GM23338 (cell line): ENCODE data around the gene ERCC1. TPM values are rescaled to one million over a fixed set of nuclear protein-coding genes. Genes with fewer than 3 reads are reported as not detected.

Experiments used
- ATAC-seq: fragments of 200-7000 bp; cut with Tn5 transposase; 3 replicates; pipeline ENCODE4 v1.9.1; 2020
- DNase-seq: peaks from one replicate; pipeline ENCODE4 v3.0.0-alpha.2; 2015; ENCODE audit warnings: low spot score
- H2AFZ ChIP-seq: fragments of 200-600 bp; sonication (generic); 2 replicates; pipeline ENCODE4 v1.8.0; 2016; ENCODE audit warnings: antibody characterized with exemption, mild to moderate bottlenecking, moderate library complexity
- H3F3A ChIP-seq: fragments of 200-600 bp; sonication (generic); replicated peaks from 2 replicates; pipeline ENCODE4 v1.8.0; 2017; ENCODE audit warnings: antibody characterized with exemption, mixed run types, low read depth
- H3K27ac ChIP-seq: fragments of 200-600 bp; sonication (generic); 2 replicates; pipeline ENCODE4 v1.6.1; 2016; ENCODE audit warnings: low read depth
- H3K27me3 ChIP-seq: fragments of 200-600 bp; sonication (generic); 2 replicates; pipeline ENCODE4 v1.8.0; 2016; ENCODE audit warnings: mild to moderate bottlenecking, mixed run types, moderate library complexity; ENCODE audit not compliant: insufficient read depth
- H3K36me3 ChIP-seq: fragments of 200-600 bp; sonication (generic); 2 replicates; pipeline ENCODE4 v1.8.0; 2016; ENCODE audit warnings: mild to moderate bottlenecking; ENCODE audit not compliant: insufficient read depth
- H3K4me1 ChIP-seq: fragments of 200-600 bp; sonication (generic); 2 replicates; pipeline ENCODE4 v1.8.0; 2016; ENCODE audit warnings: mild to moderate bottlenecking, moderate library complexity; ENCODE audit not compliant: insufficient read depth
- H3K4me2 ChIP-seq: fragments of 200-600 bp; sonication (generic); 2 replicates; pipeline ENCODE4 v1.7.1; 2017; ENCODE audit warnings: mixed run types
- H3K4me3 ChIP-seq: fragments of 200-600 bp; sonication (generic); 2 replicates; pipeline ENCODE4 v1.6.1; 2016; ENCODE audit warnings: mixed run types
- H3K79me2 ChIP-seq: fragments of 200-600 bp; sonication (generic); replicated peaks from 2 replicates; pipeline ENCODE4 v1.8.0; 2017; ENCODE audit warnings: mild to moderate bottlenecking; ENCODE audit not compliant: insufficient read depth
- H3K9me2 ChIP-seq: fragments of 200-600 bp; sonication (generic); 2 replicates; pipeline ENCODE4 v1.8.0; 2017; ENCODE audit not compliant: insufficient read depth
- H4K20me1 ChIP-seq: fragments of 200-600 bp; sonication (generic); replicated peaks from 2 replicates; pipeline ENCODE4 v1.8.0; 2017; ENCODE audit warnings: mild to moderate bottlenecking; ENCODE audit not compliant: insufficient read depth
- H3K27ac Mint-ChIP-seq: 2 replicates; pipeline ENCODE4 v1.8.0; 2020; ENCODE audit warnings: inconsistent platforms, mild to moderate bottlenecking, moderate library complexity, mixed read lengths
- H3K27me3 Mint-ChIP-seq: 3 replicates; pipeline ENCODE4 v1.8.0; 2022; ENCODE audit warnings: low read depth, mild to moderate bottlenecking, moderate library complexity, mixed read lengths, inconsistent platforms; ENCODE audit not compliant: insufficient read depth, poor library complexity
- H3K36me3 Mint-ChIP-seq: 3 replicates; pipeline ENCODE4 v1.8.0; 2021; ENCODE audit warnings: low read depth, mild to moderate bottlenecking, inconsistent platforms, moderate library complexity, mixed read lengths
- H3K4me1 Mint-ChIP-seq: 3 replicates; pipeline ENCODE4 v1.8.0; 2020; ENCODE audit warnings: mild to moderate bottlenecking, inconsistent platforms, mixed read lengths
- H3K4me3 Mint-ChIP-seq: 3 replicates; pipeline ENCODE4 v1.8.0; 2021; ENCODE audit warnings: moderate library complexity, mild to moderate bottlenecking, inconsistent platforms, mixed read lengths
- H3K9me3 Mint-ChIP-seq: 3 replicates; pipeline ENCODE4 v1.8.0; 2020; ENCODE audit warnings: moderate library complexity, mild to moderate bottlenecking, inconsistent platforms, mixed read lengths
- CTCF ChIP-seq, 2 experiments: fragments of 200-600 bp in 1 of 2; sonication (generic) in 1 of 2; conservative IDR thresholded peaks; 2 replicates each; pipeline versions ENCODE4 v1.5.1 to v1.6.1; 2016 to 2017; ENCODE audit warnings: antibody characterized with exemption in 2 of 2, low read depth in 2 of 2, mild to moderate bottlenecking in 2 of 2, moderate library complexity in 1 of 2
- EZH2 ChIP-seq: fragments of 200-600 bp; sonication (generic); IDR thresholded peaks from one replicate; pipeline ENCODE4 v1.8.0; 2017; ENCODE audit warnings: antibody characterized with exemption, mild to moderate bottlenecking, low read depth; ENCODE audit not compliant: unreplicated experiment
- EZH2phosphoT487 ChIP-seq: fragments of 200-600 bp; sonication (generic); IDR thresholded peaks from one replicate; pipeline ENCODE4 v1.8.1; 2018; ENCODE audit warnings: antibody characterized with exemption; ENCODE audit not compliant: unreplicated experiment
- JUNB ChIP-seq: IDR thresholded peaks from one replicate; pipeline ENCODE4 v1.6.1; 2016; ENCODE audit warnings: antibody characterized with exemption; ENCODE audit not compliant: unreplicated experiment
- NANOG ChIP-seq: IDR thresholded peaks from 2 replicates; pipeline ENCODE4 v1.6.1; 2016; ENCODE audit warnings: antibody characterized with exemption, borderline replicate concordance
- POLR2AphosphoS5 ChIP-seq: IDR thresholded peaks from 2 replicates; pipeline ENCODE4 v1.6.1; 2016; ENCODE audit warnings: antibody characterized with exemption, low read depth
- ZNF462 ChIP-seq: fragments of 250-450 bp; sonication (Bioruptor Pico); IDR thresholded peaks from 2 replicates; pipeline ENCODE4 v1.5.0; 2020; ENCODE audit warnings: mild to moderate bottlenecking, moderate library complexity
- polyA plus RNA-seq: library from polyadenylated mRNA; unstranded; fragments of >200 nt; fragmentation: Nextera tagmentation; extraction: Ambion mirVana; gene quantifications from 2 replicates; pipeline ENCODE4 v1.2.1, GENCODE V29; 2016
- total RNA-seq: library from RNA; depleted of rRNA; stranded (reverse); fragments of >200 nt; shearing (Covaris generic); gene quantifications from 2 replicates; pipeline ENCODE4 v1.2.3, GENCODE V29; 2014

The ERCC1 gene
- total and polyA plus RNA-seq, 2 experiments from 2014 or later = 39.0 to 52.3 TPM

GRCh38 chr19:45382426-45382825 is 41.3 kb downstream of the ERCC1 start:
- H3K79me2 ChIP-seq = no peaks in the 10 kb centered on the region
- Mint-ChIP-seq H3K4me3 (no peak overlapping the region), H3K27me3 (peaks cover 33% of the 10 kb centered on the region), H3K4me1 (peaks cover 7% of the 10 kb centered on the region; the same call in 2 of the 3 replicates), H3K36me3 (peaks cover 2% of the 10 kb centered on the region; the same call in 1 of the 3 replicates), H3K27ac (no peak overlapping the region), H3K9me3 (no peaks in the 10 kb centered on the region)
- no peaks in the 10 kb centered on the region for H4K20me1 ChIP-seq
- no peaks in the 10 kb centered on the region for H3K4me1 ChIP-seq
- no peak overlapping the region for H3K27ac ChIP-seq
- DNase-seq = no peak
- H3F3A ChIP-seq = no peaks in the 10 kb centered on the region
- no peak for ATAC-seq
- TF ChIP-seq JUNB = no peak
- no peak for TF ChIP-seq POLR2AphosphoS5
- TF ChIP-seq EZH2phosphoT487 = no peak
- TF ChIP-seq NANOG = no peak
- TF ChIP-seq ZNF462 (CRISPR knock-in tag) = no peak
- no peak for TF ChIP-seq EZH2
- TF ChIP-seq CTCF (conservative IDR thresholded peaks at IDR 0.05; ENCODE audit: low read depth in 2 of 2) = no peak
- H2AFZ ChIP-seq = no peak overlapping the region
- no peaks in the 10 kb centered on the region for H3K9me2 ChIP-seq
- H3K4me3 ChIP-seq = no peak overlapping the region
- H3K36me3 ChIP-seq = no peaks in the 10 kb centered on the region
- H3K27me3 ChIP-seq = peaks cover 35% of the 10 kb centered on the region
- H3K4me2 ChIP-seq = no peak overlapping the region
